Subcutaneous preadipocyte (primary cell): ENCODE data around the gene SLC45A3. TPM values are rescaled to one million over a fixed set of nuclear protein-coding genes. Genes with fewer than 3 reads are reported as not detected.

ENCODE experiments used
- small RNA-seq: library from RNA; depleted of rRNA; stranded (forward); fragments of <200 nt; gene quantifications from one replicate; pipeline ENCODE3, GENCODE V24; 2012
- total RNA-seq: library from RNA; depleted of rRNA; stranded (reverse); fragments of >200 nt; gene quantifications from 2 replicates; pipeline ENCODE4 v1.2.3, GENCODE V29; 2012

SLC45A3 gene, protein sequence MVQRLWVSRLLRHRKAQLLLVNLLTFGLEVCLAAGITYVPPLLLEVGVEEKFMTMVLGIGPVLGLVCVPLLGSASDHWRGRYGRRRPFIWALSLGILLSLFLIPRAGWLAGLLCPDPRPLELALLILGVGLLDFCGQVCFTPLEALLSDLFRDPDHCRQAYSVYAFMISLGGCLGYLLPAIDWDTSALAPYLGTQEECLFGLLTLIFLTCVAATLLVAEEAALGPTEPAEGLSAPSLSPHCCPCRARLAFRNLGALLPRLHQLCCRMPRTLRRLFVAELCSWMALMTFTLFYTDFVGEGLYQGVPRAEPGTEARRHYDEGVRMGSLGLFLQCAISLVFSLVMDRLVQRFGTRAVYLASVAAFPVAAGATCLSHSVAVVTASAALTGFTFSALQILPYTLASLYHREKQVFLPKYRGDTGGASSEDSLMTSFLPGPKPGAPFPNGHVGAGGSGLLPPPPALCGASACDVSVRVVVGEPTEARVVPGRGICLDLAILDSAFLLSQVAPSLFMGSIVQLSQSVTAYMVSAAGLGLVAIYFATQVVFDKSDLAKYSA
- 0.37 and 0.78 TPM in 2 replicates for total RNA-seq

DNA sequence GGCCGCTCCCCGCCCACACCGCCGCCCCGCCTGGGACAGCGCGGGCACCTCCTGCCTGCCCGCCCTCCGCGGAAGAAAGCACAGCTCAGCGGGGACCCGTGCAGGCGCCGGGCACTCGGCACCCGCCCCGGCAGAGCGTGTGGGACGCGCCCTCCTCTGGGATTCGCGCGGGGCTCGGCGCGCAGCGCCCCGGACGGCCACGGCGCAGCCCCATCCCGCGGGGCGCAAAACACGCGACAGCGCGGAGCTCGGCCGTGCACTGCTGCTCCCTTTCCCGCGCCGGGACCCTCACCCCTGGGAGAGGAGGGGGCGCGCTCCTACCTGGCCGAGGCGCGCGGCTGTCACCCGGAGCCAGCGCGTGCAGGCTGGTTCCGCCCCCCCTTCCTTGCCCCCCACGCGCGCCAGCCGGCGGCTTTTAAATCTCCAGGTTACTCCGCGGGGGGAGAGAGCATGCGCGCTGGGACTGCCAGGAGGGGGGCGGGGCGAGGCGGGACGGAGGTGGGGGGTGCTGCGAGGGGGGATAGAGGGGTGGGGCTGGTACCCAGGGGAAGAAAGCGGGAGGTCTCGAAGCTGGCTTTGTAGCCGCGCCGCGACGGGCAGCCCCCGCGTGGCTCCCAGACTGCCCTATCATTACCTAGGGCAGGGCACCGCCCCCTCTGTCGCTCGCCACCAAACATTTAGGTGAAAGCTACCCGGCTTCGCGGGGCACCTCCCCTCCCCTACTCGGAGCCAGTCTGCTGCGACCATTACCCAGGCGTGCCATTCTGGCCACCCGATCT, at the start of gene SLC45A3:
TSS of gene SLC45A3 (minus strand) at position 437 of the 779 bp plus-strand sequence. CDS start 15,853 bp downstream, outside the sequence.

DNA sequence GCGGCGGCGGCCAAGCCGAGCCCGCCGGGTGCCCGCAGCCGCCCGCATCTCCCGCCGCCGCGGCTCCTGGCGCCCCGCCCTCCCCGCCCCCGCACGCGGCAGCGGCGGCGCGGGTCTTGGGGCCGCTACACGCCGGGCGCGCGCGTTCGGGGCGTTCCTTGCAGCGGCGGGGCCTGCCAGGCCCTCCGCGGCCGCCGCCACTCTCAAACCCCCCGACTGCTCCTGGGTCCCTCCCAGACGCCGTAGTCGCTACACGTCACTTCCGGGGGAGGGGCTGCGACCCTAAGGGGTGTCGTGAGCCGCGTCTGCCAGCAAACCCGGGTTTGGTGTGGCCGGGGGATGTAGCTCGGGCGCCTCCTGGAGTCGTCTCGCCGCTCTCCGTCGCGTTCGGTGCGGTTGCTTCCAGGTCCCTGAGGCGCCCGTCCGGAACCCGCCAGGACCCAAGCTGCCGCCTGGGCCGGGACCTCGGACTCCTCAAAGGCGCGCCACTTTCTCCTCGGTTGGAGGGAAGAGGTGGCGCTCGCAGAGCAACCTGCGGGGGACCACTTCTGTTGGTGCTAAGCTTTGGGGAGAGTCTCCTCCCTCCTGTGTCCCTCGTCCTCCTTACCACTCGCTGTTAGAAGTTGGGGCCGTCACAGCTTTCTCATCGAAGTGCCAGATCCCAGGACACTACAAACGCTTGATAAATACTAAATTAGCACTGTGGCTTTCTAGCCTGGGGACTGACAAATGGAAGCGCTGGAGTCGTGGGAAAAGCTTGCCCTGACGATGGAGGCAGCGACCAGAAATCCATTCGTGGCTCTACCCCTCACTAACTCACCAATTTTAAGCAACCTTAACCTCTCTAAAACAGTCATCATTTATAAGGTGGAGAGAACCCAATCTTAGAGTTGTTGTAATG, 48.3 kb downstream of the SLC45A3 start, which contains the start of gene ELK4:
TSS of gene ELK4 (minus strand) at position 244 of the 901 bp plus-strand sequence. CDS start 8,129 bp downstream, outside the sequence.

Small RNAs within 50 kb of the gene (small RNA-seq; reads per million reads assigned to genes)
- not detected for gene RF00017

Other genes starting within 250 kb of the SLC45A3 start
- under 0.01 TPM in 1 of 2 replicates, not detected in the other for gene BLACAT1, start 224.5 kb downstream of the SLC45A3 start, total RNA-seq
- gene CDK18, start 175.8 kb downstream of the SLC45A3 start, total RNA-seq: under 0.01 TPM in 1 of 2 replicates, not detected in the other
- gene ELK4, start 48.5 kb downstream of the SLC45A3 start, total RNA-seq: 17.3 and 24.4 TPM in 2 replicates
- gene NUCKS1, start 69.7 kb upstream of the SLC45A3 start, total RNA-seq: 124 and 156 TPM in 2 replicates
- 21.7 and 23.9 TPM in 2 replicates for gene RAB29, start 95.0 kb upstream of the SLC45A3 start, total RNA-seq
- 8.8 and 12.1 TPM in 2 replicates for gene SLC41A1, start 132.7 kb upstream of the SLC45A3 start, total RNA-seq
- not detected in 2 replicates for gene PM20D1, start 169.6 kb upstream of the SLC45A3 start, total RNA-seq